ENCODE measurements around the gene TRAK1. TPM values are rescaled to one million over a fixed set of nuclear protein-coding genes. Genes with fewer than 3 reads are reported as not detected.

The TRAK1 gene
- total RNA-seq, 1 donor: 52.2 TPM

- no peak overlapping the region for H3K4me3 ChIP-seq (ENCODE audit: low read depth, low read length)
- no peak for DNase-seq (ENCODE audit: low read depth)
- no peak for TF ChIP-seq CTCF (IDR thresholded peaks at IDR 0.05; ENCODE audit: insufficient read depth, low read depth, low read length)
These were observed 71.3 kb downstream of the TRAK1 start for GRCh38 chr3:42162462-42162861.

- no peak for DNase-seq (ENCODE audit: low read depth)
- H3K4me3 ChIP-seq (ENCODE audit: low read depth, low read length): no peak overlapping the region
- TF ChIP-seq CTCF (IDR thresholded peaks at IDR 0.05; ENCODE audit: insufficient read depth, low read depth, low read length): no peak
These were observed 72.6 kb downstream of the TRAK1 start for GRCh38 chr3:42163622-42164244.

- no peak for DNase-seq (ENCODE audit: low read depth)
- no peak for TF ChIP-seq CTCF (IDR thresholded peaks at IDR 0.05; ENCODE audit: insufficient read depth, low read depth, low read length)
- H3K4me3 ChIP-seq (ENCODE audit: low read depth, low read length): no peak overlapping the region
These were observed 73.5 kb downstream of the TRAK1 start for GRCh38 chr3:42164656-42165055.

- no peak for DNase-seq (ENCODE audit: low read depth)
- no peak overlapping the region for H3K4me3 ChIP-seq (ENCODE audit: low read depth, low read length)
- no peak for TF ChIP-seq CTCF (IDR thresholded peaks at IDR 0.05; ENCODE audit: insufficient read depth, low read depth, low read length)
These were observed 74.1 kb downstream of the TRAK1 start for GRCh38 chr3:42165211-42165610.

GRCh38 chr3:42166214-42166613 is 75.1 kb downstream of the TRAK1 start:
- no peak for TF ChIP-seq CTCF (IDR thresholded peaks at IDR 0.05; ENCODE audit: insufficient read depth, low read depth, low read length)
- H3K4me3 ChIP-seq (ENCODE audit: low read depth, low read length): no peak overlapping the region
- DNase-seq (ENCODE audit: low read depth): no peak

GRCh38 chr3:42166662-42167300 is 75.6 kb downstream of the TRAK1 start:
- H3K4me3 ChIP-seq (ENCODE audit: low read depth, low read length): no peak overlapping the region
- no peak for TF ChIP-seq CTCF (IDR thresholded peaks at IDR 0.05; ENCODE audit: insufficient read depth, low read depth, low read length)
- DNase-seq (ENCODE audit: low read depth): no peak
